Left hindlimb (tissue), 1 donor: Measurements from ENCODE around the gene FAM186B.
A peak's percentile ranks its signal among the peaks of the same experiment; 100 is the strongest.
"Not testable (repeated sequence)": the region's sequence is repeated elsewhere in the genome, so short reads cannot be mapped to it uniquely, and the experiment has no call there.

Experiments used
- DNase-seq: peaks from one replicate; pipeline ENCODE4 v3.0.0-alpha.2; 2018

Gene FAM186B

GRCh38 chr12:49605539-49605938, at the start of gene FAM186B:
FAM186B (minus strand) TSS chr12:49605639; CDS start chr12:49605477, 162 bp downstream.
- DNase-seq, result not testable (repeated sequence)

GRCh38 chr12:49654715-49655114, 49.3 kb upstream of the FAM186B start:
- DNase-seq, result no peak

GRCh38 chr12:49652921-49653520, 47.6 kb upstream of the FAM186B start:
- DNase-seq, result peak; percentile 12

GRCh38 chr12:49651855-49652254, 46.4 kb upstream of the FAM186B start:
- no peak for DNase-seq

GRCh38 chr12:49649892-49650291, 44.5 kb upstream of the FAM186B start:
- no peak for DNase-seq

- DNase-seq, result no peak
Observed at GRCh38 chr12:49649445-49649844, 44.0 kb upstream of the FAM186B start.

- no peak for DNase-seq
Observed at GRCh38 chr12:49648712-49649003, 43.2 kb upstream of the FAM186B start.

GRCh38 chr12:49647827-49648711, 42.6 kb upstream of the FAM186B start:
- DNase-seq, result no peak

GRCh38 chr12:49646871-49647654, 41.6 kb upstream of the FAM186B start:
- DNase-seq, result peak; percentile 61

- DNase-seq, result no peak
Observed at GRCh38 chr12:49646331-49646830, 40.9 kb upstream of the FAM186B start.

- no peak for DNase-seq
Observed at GRCh38 chr12:49645146-49646039, 40.0 kb upstream of the FAM186B start.

- DNase-seq, result peak; percentile 84
Observed at GRCh38 chr12:49644620-49644994, 39.2 kb upstream of the FAM186B start.

- no peak for DNase-seq
Observed at GRCh38 chr12:49643961-49644619, 38.7 kb upstream of the FAM186B start.

GRCh38 chr12:49643135-49643534, 37.7 kb upstream of the FAM186B start:
- DNase-seq, result peak; percentile 18

GRCh38 chr12:49642370-49642802, 36.9 kb upstream of the FAM186B start:
- DNase-seq, result peak; percentile 25

- peak; percentile 22 for DNase-seq
Observed at GRCh38 chr12:49641748-49642369, 36.4 kb upstream of the FAM186B start.

GRCh38 chr12:49636979-49637755, 31.7 kb upstream of the FAM186B start:
- peak; percentile 74 for DNase-seq

- DNase-seq, result peak; percentile 45
Observed at GRCh38 chr12:49636574-49636973, 31.1 kb upstream of the FAM186B start.

- DNase-seq, result no peak
Observed at GRCh38 chr12:49635656-49636055, 30.2 kb upstream of the FAM186B start.

GRCh38 chr12:49635036-49635435, 29.6 kb upstream of the FAM186B start:
- no peak for DNase-seq
